Mesothelial cell of epicardium (in vitro differentiated cells): ENCODE data around the gene SLC66A1. TPM values are rescaled to one million over a fixed set of nuclear protein-coding genes. Genes with fewer than 3 reads are reported as not detected.
A peak's percentile ranks its signal among the peaks of the same experiment; 100 is the strongest.

Source experiments
- DNase-seq, 2 experiments: peaks; one replicate each; pipeline ENCODE4 v3.0.0; 2021; ENCODE audit warnings: low spot score in 2 of 2; ENCODE audit not compliant: unreplicated experiment in 2 of 2
- H3K27ac Mint-ChIP-seq: 2 replicates; pipeline ENCODE4 v1.8.0; 2021; ENCODE audit warnings: mixed read lengths
- H3K27me3 Mint-ChIP-seq: 2 replicates; pipeline ENCODE4 v1.8.0; 2021; ENCODE audit warnings: low read depth, mixed read lengths
- H3K36me3 Mint-ChIP-seq: 2 replicates; pipeline ENCODE4 v1.8.0; 2021; ENCODE audit warnings: mixed read lengths
- H3K4me1 Mint-ChIP-seq: 2 replicates; pipeline ENCODE4 v1.8.0; 2021; ENCODE audit warnings: mixed read lengths
- H3K4me3 Mint-ChIP-seq: 2 replicates; pipeline ENCODE4 v1.8.0; 2021; ENCODE audit warnings: mild to moderate bottlenecking, moderate library complexity, mixed read lengths
- H3K9me3 Mint-ChIP-seq: 2 replicates; pipeline ENCODE4 v1.8.0; 2021; ENCODE audit warnings: mixed read lengths
- CTCF ChIP-seq: fragments of 200-600 bp; sonication (generic); IDR thresholded peaks from one replicate; pipeline ENCODE4 v1.5.0; 2021; ENCODE audit warnings: antibody characterized with exemption; ENCODE audit not compliant: unreplicated experiment
- total RNA-seq: library from RNA; stranded (reverse); gene quantifications from 3 replicates; pipeline ENCODE4 v1.2.1, GENCODE V29; 2021

SLC66A1 gene
- total RNA-seq, 1 donor from 2014 or later = 20.9 TPM

GRCh38 chr1:19360843-19361610, 48.9 kb downstream of the SLC66A1 start:
- no peak overlapping the region for H3K4me3 Mint-ChIP-seq
- H3K27ac Mint-ChIP-seq = peak overlapping the region; percentile 62
- no peaks in the 10 kb centered on the region for H3K27me3 Mint-ChIP-seq
- H3K4me1 Mint-ChIP-seq = peaks cover 22% of the 10 kb centered on the region
- no peak for DNase-seq
- H3K36me3 Mint-ChIP-seq = peaks cover 6% of the 10 kb centered on the region
- no peak for TF ChIP-seq CTCF
- no peaks in the 10 kb centered on the region for H3K9me3 Mint-ChIP-seq

GRCh38 chr1:19361611-19362147, 49.6 kb downstream of the SLC66A1 start:
- no peaks in the 10 kb centered on the region for H3K27me3 Mint-ChIP-seq
- H3K4me3 Mint-ChIP-seq = no peak overlapping the region
- peaks cover 22% of the 10 kb centered on the region for H3K4me1 Mint-ChIP-seq
- H3K9me3 Mint-ChIP-seq = no peaks in the 10 kb centered on the region
- TF ChIP-seq CTCF = no peak
- peaks cover 4% of the 10 kb centered on the region for H3K36me3 Mint-ChIP-seq
- peak overlapping the region; percentile 62 for H3K27ac Mint-ChIP-seq
- no peak for DNase-seq

- H3K36me3 Mint-ChIP-seq = peaks cover 1% of the 10 kb centered on the region
- H3K4me3 Mint-ChIP-seq = no peak overlapping the region
- no peak for DNase-seq
- H3K27ac Mint-ChIP-seq = no peak overlapping the region
- no peak for TF ChIP-seq CTCF
- H3K4me1 Mint-ChIP-seq = peaks cover 23% of the 10 kb centered on the region
- H3K27me3 Mint-ChIP-seq = no peaks in the 10 kb centered on the region
- H3K9me3 Mint-ChIP-seq = no peaks in the 10 kb centered on the region
Observed at GRCh38 chr1:19363536-19364152, 51.5 kb downstream of the SLC66A1 start.

GRCh38 chr1:19365721-19366120, 53.6 kb downstream of the SLC66A1 start:
- peaks cover 1% of the 10 kb centered on the region for H3K36me3 Mint-ChIP-seq
- H3K27me3 Mint-ChIP-seq = no peaks in the 10 kb centered on the region
- peak overlapping the region; percentile 75 for H3K27ac Mint-ChIP-seq
- no peak for TF ChIP-seq CTCF
- H3K9me3 Mint-ChIP-seq = no peaks in the 10 kb centered on the region
- H3K4me1 Mint-ChIP-seq = peaks cover 30% of the 10 kb centered on the region
- H3K4me3 Mint-ChIP-seq = no peak overlapping the region
- DNase-seq = no peak

- H3K27ac Mint-ChIP-seq = no peak overlapping the region
- peaks cover 19% of the 10 kb centered on the region for H3K4me1 Mint-ChIP-seq
- no peak for TF ChIP-seq CTCF
Observed at GRCh38 chr1:19366599-19367536, 54.7 kb downstream of the SLC66A1 start.

More at GRCh38 chr1:19366599-19367536, 54.7 kb downstream of the SLC66A1 start:
- DNase-seq = no peak
- H3K27me3 Mint-ChIP-seq = no peaks in the 10 kb centered on the region
- H3K36me3 Mint-ChIP-seq = peaks cover 1% of the 10 kb centered on the region
- H3K4me3 Mint-ChIP-seq = no peak overlapping the region
- no peaks in the 10 kb centered on the region for H3K9me3 Mint-ChIP-seq
